ENCODE data around the gene HS6ST1. TPM values are rescaled to one million over a fixed set of nuclear protein-coding genes. Genes with fewer than 3 reads are reported as not detected.
A peak's percentile ranks its signal among the peaks of the same experiment; 100 is the strongest.

HS6ST1 gene
- total RNA-seq, 1 donor: 19.9 TPM

GRCh38 chr2:128342550-128342949 is 23.9 kb upstream of the HS6ST1 start:
- TF ChIP-seq CTCF (IDR thresholded peaks at IDR 0.05; ENCODE audit: insufficient read depth, low read depth, low read length): no peak
- DNase-seq (ENCODE audit: low read depth): no peak
- no peak overlapping the region for H3K4me3 ChIP-seq (ENCODE audit: low read depth, low read length)

GRCh38 chr2:128341621-128342020 is 23.0 kb upstream of the HS6ST1 start:
- TF ChIP-seq CTCF (IDR thresholded peaks at IDR 0.05; ENCODE audit: insufficient read depth, low read depth, low read length): no peak
- H3K4me3 ChIP-seq (ENCODE audit: low read depth, low read length): no peak overlapping the region
- DNase-seq (ENCODE audit: low read depth): no peak

- DNase-seq (ENCODE audit: low read depth): no peak
- no peak for TF ChIP-seq CTCF (IDR thresholded peaks at IDR 0.05; ENCODE audit: insufficient read depth, low read depth, low read length)
- H3K4me3 ChIP-seq (ENCODE audit: low read depth, low read length): no peak overlapping the region
Measured at GRCh38 chr2:128332091-128332634, 13.5 kb upstream of the HS6ST1 start.

GRCh38 chr2:128330583-128330982 is 11.9 kb upstream of the HS6ST1 start:
- no peak for DNase-seq (ENCODE audit: low read depth)
- no peak for TF ChIP-seq CTCF (IDR thresholded peaks at IDR 0.05; ENCODE audit: insufficient read depth, low read depth, low read length)
- H3K4me3 ChIP-seq (ENCODE audit: low read depth, low read length): no peak overlapping the region

GRCh38 chr2:128329607-128330006 is 10.9 kb upstream of the HS6ST1 start:
- H3K4me3 ChIP-seq (ENCODE audit: low read depth, low read length): no peak overlapping the region
- peak; percentile 15 for DNase-seq (ENCODE audit: low read depth)
- no peak for TF ChIP-seq CTCF (IDR thresholded peaks at IDR 0.05; ENCODE audit: insufficient read depth, low read depth, low read length)

- no peak for DNase-seq (ENCODE audit: low read depth)
- H3K4me3 ChIP-seq (ENCODE audit: low read depth, low read length): no peak overlapping the region
- no peak for TF ChIP-seq CTCF (IDR thresholded peaks at IDR 0.05; ENCODE audit: insufficient read depth, low read depth, low read length)
Measured at GRCh38 chr2:128327180-128327964, 8.7 kb upstream of the HS6ST1 start.

All from fibroblast of villous mesenchyme (primary cell).